ENCODE measurements around the gene ADRB1.

The ADRB1 gene

GRCh38 chr10:114043532-114044246 is at the start of gene ADRB1:
Gene ADRB1, plus strand, starts transcription at chr10:114043866. Its CDS starts 267 bp downstream, at chr10:114044133.
- DNase-seq: no peak

- DNase-seq: no peak
Measured at GRCh38 chr10:113995201-113995600, 48.5 kb upstream of the ADRB1 start.

GRCh38 chr10:113997428-113997827 is 46.2 kb upstream of the ADRB1 start:
- no peak for DNase-seq

- DNase-seq: no peak
Measured at GRCh38 chr10:113999531-113999930, 44.1 kb upstream of the ADRB1 start.

GRCh38 chr10:114000457-114001010 is 43.1 kb upstream of the ADRB1 start:
- no peak for DNase-seq

- no peak for DNase-seq
Measured at GRCh38 chr10:114002422-114002821, 41.2 kb upstream of the ADRB1 start.

GRCh38 chr10:114003161-114003941 is 40.3 kb upstream of the ADRB1 start:
- no peak for DNase-seq

GRCh38 chr10:114009281-114009996 is 34.2 kb upstream of the ADRB1 start:
- no peak for DNase-seq

GRCh38 chr10:114010316-114010715 is 33.4 kb upstream of the ADRB1 start:
- no peak for DNase-seq

GRCh38 chr10:114012650-114013049 is 31.0 kb upstream of the ADRB1 start:
- DNase-seq: no peak

GRCh38 chr10:114015708-114016107 is 28.0 kb upstream of the ADRB1 start:
- DNase-seq: no peak

- no peak for DNase-seq
Measured at GRCh38 chr10:114017271-114017670, 26.4 kb upstream of the ADRB1 start.

GRCh38 chr10:114017873-114018272 is 25.8 kb upstream of the ADRB1 start:
- DNase-seq: no peak

GRCh38 chr10:114019226-114019625 is 24.4 kb upstream of the ADRB1 start:
- DNase-seq: no peak

GRCh38 chr10:114021154-114021553 is 22.5 kb upstream of the ADRB1 start:
- DNase-seq: no peak

GRCh38 chr10:114021717-114022680 is 21.7 kb upstream of the ADRB1 start:
- no peak for DNase-seq

- DNase-seq: no peak
Measured at GRCh38 chr10:114022766-114023597, 20.7 kb upstream of the ADRB1 start.

- DNase-seq: peak; percentile 65
Measured at GRCh38 chr10:114024876-114025610, 18.6 kb upstream of the ADRB1 start.

- no peak for DNase-seq
Measured at GRCh38 chr10:114025611-114026130, 18.0 kb upstream of the ADRB1 start.
